BJ (cell line): Measurements from ENCODE around the gene ELOVL1. TPM values are rescaled to one million over a fixed set of nuclear protein-coding genes. Genes with fewer than 3 reads are reported as not detected.

Experiments used
- CTCF ChIA-PET: fragments of 350-600 bp; formaldehyde crosslinking; extraction: SDS; loops from one replicate; lab custom pipeline; 2021; ENCODE audit warnings: antibody characterized with exemption, inconsistent platforms; lab: Yijun Ruan, JAX
- POLR2A ChIA-PET: fragments of 300-600 bp; sonication (Branson Sonifier 250); formaldehyde crosslinking; extraction: SDS; loops from one replicate; lab custom pipeline; 2021; ENCODE audit warnings: antibody characterized with exemption; lab: Charles Lee
- DNase-seq: peaks from one replicate; pipeline ENCODE4 v3.0.0-alpha.2; 2011; ENCODE audit warnings: low read depth
- H3K27me3 ChIP-seq: 2 replicates; pipeline ENCODE4 v1.6.0; 2011; ENCODE audit warnings: low read length; ENCODE audit not compliant: control insufficient read depth, insufficient read depth
- H3K36me3 ChIP-seq: 2 replicates; pipeline ENCODE4 v1.5.1; 2011; ENCODE audit warnings: low read length; ENCODE audit not compliant: control insufficient read depth, insufficient read depth
- H3K4me3 ChIP-seq: 2 replicates; pipeline ENCODE4 v1.5.1; 2011; ENCODE audit warnings: low read depth, mild to moderate bottlenecking, control low read depth, low read length
- CTCF ChIP-seq: IDR thresholded peaks from 2 replicates; pipeline ENCODE4 v1.5.1; 2011; ENCODE audit warnings: low read depth, mild to moderate bottlenecking, control low read depth, inconsistent platforms, low read length, moderate library complexity; ENCODE audit not compliant: insufficient read depth
- polyA plus RNA-seq: library from polyadenylated mRNA; depleted of rRNA; stranded (reverse); fragments of >200 nt; gene quantifications from 2 replicates; pipeline ENCODE4 v1.2.3, GENCODE V29; 2011

Gene ELOVL1
- polyA plus RNA-seq, 1 experiment, result 287 TPM

- DNase-seq, result no peak
- Histone ChIP-seq H3K36me3 (peaks cover 26% of the 10 kb centered on the region), H3K27me3 (no peaks in the 10 kb centered on the region), H3K4me3 (peak overlapping the region; percentile 98)
- ChIA-PET CTCF (interaction anchor here (1.1 to 1.6 kb wide), 3 partner anchors 13 to 26 kb away, joined by 3 to 5 read pairs (median 5); no protein-coding TSS in a partner anchor), POLR2A (no interaction called here)
- TF ChIP-seq CTCF, result no peak
Observed at GRCh38 chr1:43388613-43389012, 20.8 kb upstream of the ELOVL1 start.

GRCh38 chr1:43387976-43388599 is 20.3 kb upstream of the ELOVL1 start:
- Histone ChIP-seq H3K4me3 (peak overlapping the region; percentile 98; the same call in 1 of the 2 replicates), H3K27me3 (no peaks in the 10 kb centered on the region), H3K36me3 (peaks cover 30% of the 10 kb centered on the region)
- CTCF ChIA-PET, result interaction anchor here (1.1 kb wide), 1 partner anchor 26 kb away, joined by 3 read pairs; no protein-coding TSS in a partner anchor
- POLR2A ChIA-PET, result interaction anchor here (0.6 kb wide), 1 partner anchor 9 kb away, joined by 7 read pairs; no protein-coding TSS in a partner anchor
- TF ChIP-seq CTCF, result no peak
- no peak for DNase-seq

GRCh38 chr1:43386676-43387075 is 18.9 kb upstream of the ELOVL1 start:
- H3K4me3 ChIP-seq, result no peak overlapping the region
- ChIA-PET POLR2A (no interaction called here), CTCF (no interaction called here)
- TF ChIP-seq CTCF, result no peak
- peaks cover 37% of the 10 kb centered on the region for H3K36me3 ChIP-seq
- no peaks in the 10 kb centered on the region for H3K27me3 ChIP-seq
- no peak for DNase-seq

- Histone ChIP-seq H3K4me3 (no peak overlapping the region), H3K27me3 (no peaks in the 10 kb centered on the region), H3K36me3 (peaks cover 37% of the 10 kb centered on the region)
- ChIA-PET CTCF (interaction anchor here (1.2 to 1.4 kb wide), 3 partner anchors 41 to 157 kb away, joined by 3 to 4 read pairs (median 4); no protein-coding TSS in a partner anchor), POLR2A (no interaction called here)
- TF ChIP-seq CTCF, result no peak
- no peak for DNase-seq
Observed at GRCh38 chr1:43383449-43383848, 15.6 kb upstream of the ELOVL1 start.

GRCh38 chr1:43382027-43382779 is 14.4 kb upstream of the ELOVL1 start:
- H3K4me3 ChIP-seq, result no peak overlapping the region
- ChIA-PET POLR2A (no interaction called here), CTCF (interaction anchor here (0.8 kb wide), 1 partner anchor 12 kb away, joined by 3 read pairs; no protein-coding TSS in a partner anchor)
- H3K27me3 ChIP-seq, result no peaks in the 10 kb centered on the region
- no peak for TF ChIP-seq CTCF
- no peak for DNase-seq
- peaks cover 37% of the 10 kb centered on the region for H3K36me3 ChIP-seq
